AG10803 (cell line): ENCODE data around the gene SOD1.

Source experiments
- DNase-seq: peaks from one replicate; pipeline ENCODE4 v3.0.0; 2010; ENCODE audit warnings: low read depth
- H3K4me3 ChIP-seq: 2 replicates; pipeline ENCODE4 v1.5.1; 2011; ENCODE audit warnings: mild to moderate bottlenecking, low read length, control low read depth
- TF ChIP-seq, protein P1 (sequence below): conservative IDR thresholded peaks from 2 replicates; pipeline ENCODE4 v1.5.1; 2011; ENCODE audit warnings: mild to moderate bottlenecking, low read length, control low read depth, inconsistent platforms

SOD1 gene

DNA sequence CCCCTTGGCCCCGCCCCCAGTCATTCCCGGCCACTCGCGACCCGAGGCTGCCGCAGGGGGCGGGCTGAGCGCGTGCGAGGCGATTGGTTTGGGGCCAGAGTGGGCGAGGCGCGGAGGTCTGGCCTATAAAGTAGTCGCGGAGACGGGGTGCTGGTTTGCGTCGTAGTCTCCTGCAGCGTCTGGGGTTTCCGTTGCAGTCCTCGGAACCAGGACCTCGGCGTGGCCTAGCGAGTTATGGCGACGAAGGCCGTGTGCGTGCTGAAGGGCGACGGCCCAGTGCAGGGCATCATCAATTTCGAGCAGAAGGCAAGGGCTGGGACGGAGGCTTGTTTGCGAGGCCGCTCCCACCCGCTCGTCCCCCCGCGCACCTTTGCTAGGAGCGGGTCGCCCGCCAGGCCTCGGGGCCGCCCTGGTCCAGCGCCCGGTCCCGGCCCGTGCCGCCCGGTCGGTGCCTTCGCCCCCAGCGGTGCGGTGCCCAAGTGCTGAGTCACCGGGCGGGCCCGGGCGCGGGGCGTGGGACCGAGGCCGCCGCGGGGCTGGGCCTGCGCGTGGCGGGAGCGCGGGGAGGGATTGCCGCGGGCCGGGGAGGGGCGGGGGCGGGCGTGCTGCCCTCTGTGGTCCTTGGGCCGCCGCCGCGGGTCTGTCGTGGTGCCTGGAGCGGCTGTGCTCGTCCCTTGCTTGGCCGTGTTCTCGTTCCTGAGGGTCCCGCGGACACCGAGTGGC, at the start of gene SOD1:
Gene SOD1, plus strand, starts transcription at position 158 of the 723 bp plus-strand sequence. Its CDS starts 77 bp downstream, at position 235.
- peak within 1 kb of the TSS; percentile 99 for H3K4me3 ChIP-seq
- peak; percentile 91 for DNase-seq
- TF ChIP-seq, protein P1, sequence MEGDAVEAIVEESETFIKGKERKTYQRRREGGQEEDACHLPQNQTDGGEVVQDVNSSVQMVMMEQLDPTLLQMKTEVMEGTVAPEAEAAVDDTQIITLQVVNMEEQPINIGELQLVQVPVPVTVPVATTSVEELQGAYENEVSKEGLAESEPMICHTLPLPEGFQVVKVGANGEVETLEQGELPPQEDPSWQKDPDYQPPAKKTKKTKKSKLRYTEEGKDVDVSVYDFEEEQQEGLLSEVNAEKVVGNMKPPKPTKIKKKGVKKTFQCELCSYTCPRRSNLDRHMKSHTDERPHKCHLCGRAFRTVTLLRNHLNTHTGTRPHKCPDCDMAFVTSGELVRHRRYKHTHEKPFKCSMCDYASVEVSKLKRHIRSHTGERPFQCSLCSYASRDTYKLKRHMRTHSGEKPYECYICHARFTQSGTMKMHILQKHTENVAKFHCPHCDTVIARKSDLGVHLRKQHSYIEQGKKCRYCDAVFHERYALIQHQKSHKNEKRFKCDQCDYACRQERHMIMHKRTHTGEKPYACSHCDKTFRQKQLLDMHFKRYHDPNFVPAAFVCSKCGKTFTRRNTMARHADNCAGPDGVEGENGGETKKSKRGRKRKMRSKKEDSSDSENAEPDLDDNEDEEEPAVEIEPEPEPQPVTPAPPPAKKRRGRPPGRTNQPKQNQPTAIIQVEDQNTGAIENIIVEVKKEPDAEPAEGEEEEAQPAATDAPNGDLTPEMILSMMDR: no peak

DNA sequence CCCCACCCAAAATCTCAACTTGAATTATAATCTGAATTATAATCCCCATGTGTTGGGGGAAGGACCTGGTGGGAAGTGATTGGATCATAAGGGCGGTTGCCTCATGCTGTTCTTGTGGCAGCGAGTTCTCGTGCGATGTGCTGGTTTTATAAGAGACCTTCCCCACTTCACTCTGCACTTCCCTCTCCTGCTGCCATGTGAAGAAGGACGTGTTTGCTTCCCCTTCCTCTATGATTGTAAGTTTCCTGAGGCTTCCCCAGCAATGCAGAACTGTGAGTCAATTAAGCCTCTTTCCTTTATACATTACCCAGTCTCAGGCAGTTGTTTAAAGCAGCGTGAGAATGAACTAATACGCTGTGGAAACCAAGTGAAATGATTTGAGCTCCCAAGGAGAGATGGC, 48.0 kb upstream of the SOD1 start:
- TF ChIP-seq, protein P1: no peak
- no peak for DNase-seq
- no peak overlapping the region for H3K4me3 ChIP-seq

DNA sequence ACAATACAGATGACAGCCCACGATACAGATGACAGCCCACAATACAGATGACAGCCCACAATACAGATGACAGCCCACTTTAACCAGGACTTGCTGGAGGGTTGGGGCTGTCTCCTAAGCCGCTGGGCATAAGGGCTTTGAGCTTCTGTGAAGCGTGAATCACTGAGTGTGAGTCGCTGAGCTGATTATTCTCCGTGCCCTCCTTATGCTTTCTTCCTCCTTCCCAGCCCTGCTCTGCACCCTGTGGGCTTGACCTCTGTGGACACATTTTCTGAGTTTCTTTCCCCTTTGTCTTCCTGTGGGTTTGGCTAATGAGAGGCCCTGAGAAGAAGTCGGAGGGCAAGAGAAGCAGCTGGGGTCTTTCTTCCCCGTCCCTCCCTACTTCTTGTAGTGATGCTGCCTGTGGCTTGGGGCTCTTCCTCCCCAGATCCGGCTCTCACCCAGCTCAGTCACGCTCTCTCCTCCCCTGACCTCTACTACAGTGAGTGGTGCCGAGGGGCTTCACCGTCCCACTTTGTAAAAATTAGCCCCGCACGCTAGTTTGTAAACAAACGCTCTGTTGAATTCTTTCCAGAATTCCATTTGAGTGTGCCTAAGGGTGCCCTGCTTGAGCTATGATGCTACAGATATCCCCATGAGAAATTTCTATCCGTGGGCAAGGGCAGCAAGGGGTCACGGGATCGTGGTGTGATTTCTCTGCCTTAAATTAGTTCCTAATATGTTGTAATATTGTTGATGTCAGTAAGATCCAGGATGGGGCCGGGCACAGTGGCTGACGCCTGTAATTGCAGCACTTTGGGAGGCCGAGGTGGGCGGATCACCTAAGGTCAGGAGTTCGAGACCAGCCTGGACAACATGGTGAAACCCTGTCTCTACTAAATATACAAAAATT, 46.4 kb upstream of the SOD1 start:
- H3K4me3 ChIP-seq: no peak overlapping the region
- peak; percentile 2 for DNase-seq
- TF ChIP-seq, protein P1: no peak

DNA sequence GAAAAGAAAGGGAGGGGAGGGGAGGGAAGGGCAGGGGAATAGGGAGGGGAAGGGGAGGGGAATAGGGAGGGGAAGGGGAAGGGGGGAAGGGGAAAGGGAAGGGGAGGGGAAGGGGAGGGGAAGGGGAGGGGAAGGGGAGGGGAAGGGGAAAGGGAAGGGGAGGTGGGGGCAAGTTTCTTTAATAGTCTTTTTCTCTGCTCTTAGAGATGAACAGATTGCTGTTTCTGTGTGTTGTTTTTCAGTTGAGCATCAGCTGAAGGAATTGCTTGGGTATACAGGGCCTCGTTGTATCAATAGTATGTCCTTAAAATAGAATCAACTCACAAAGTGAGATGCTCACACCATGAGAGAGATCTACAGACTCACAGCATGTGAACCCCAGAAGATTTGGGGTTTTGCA, 44.8 kb upstream of the SOD1 start:
- no peak overlapping the region for H3K4me3 ChIP-seq
- TF ChIP-seq, protein P1: no peak
- no peak for DNase-seq

DNA sequence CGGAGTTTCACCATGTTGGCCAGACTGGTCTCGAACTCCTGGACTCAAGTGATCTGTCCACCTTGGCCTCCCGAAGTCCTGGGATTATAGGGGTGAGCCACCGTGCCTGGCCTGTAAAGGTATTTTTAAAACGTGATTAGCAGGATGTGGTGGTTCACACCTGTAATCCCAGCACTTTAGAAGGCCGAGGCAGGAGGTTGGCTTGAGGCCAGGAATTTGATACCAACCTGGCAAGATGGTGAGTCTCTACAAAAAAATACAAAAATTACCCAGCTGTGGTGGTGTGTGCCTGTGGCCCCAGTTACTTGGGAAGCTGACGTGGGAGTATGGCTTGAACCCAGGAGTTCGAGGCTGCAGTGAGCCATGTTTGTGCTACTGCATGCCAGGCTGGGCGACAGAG, 43.3 kb upstream of the SOD1 start:
- TF ChIP-seq, protein P1: no peak
- DNase-seq: no peak
- H3K4me3 ChIP-seq: no peak overlapping the region

DNA sequence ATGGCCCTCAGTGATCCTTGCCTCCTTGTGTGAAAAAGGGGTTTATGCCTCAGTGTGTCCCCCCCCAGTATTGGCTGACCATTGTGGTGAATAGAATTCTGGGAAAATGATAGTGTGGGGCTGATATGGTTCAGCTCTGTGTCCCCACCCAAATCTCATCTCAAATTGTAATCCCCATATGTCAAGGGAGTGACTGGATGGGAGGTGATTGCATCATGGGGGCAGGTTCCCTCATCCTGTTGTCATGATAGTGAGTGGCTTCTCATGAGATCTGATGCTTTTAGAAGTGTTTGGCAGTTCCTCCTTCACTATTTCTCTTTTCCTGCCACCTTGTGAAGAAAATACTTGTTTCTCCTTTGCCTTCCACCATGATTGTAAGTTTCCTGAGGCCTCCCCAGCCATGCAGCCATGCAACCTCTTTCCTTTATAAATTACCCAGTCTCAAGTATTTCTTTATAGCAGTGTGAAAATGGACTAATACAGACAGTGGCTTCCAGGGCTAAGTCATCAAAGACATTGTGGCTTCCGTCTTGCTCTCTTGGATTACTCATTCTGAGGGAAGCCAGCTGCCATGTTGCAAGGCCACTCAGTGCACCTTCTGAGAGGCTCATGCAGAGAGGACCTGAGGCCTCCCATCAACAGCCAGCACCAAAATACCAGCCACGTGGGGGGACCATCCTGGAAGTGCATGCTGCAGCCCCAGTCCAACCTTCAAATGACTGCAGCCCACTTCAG, 40.6 kb upstream of the SOD1 start:
- TF ChIP-seq, protein P1: no peak
- no peak for DNase-seq
- H3K4me3 ChIP-seq: no peak overlapping the region
